ENCODE data around the gene ZGPAT.

GRCh38 chr20:63689046-63690002 is 18.5 kb upstream of the ZGPAT start:
- TF ChIP-seq POLR2A (IDR thresholded peaks at IDR 0.05; ENCODE audit: low read length) (no peak), GATA1 (IDR thresholded peaks at IDR 0.05; ENCODE audit: low read depth, low read length) (no peak)

All from erythroblast (primary cell).